Inflammatory macrophage (primary cell): ENCODE measurements around the gene TMEM125.

Experiments used
- DNase-seq, 2 donors: peaks; one replicate each; pipeline ENCODE4 v3.0.0-alpha.2; 2020 to 2022
- total RNA-seq, 18 experiments: gene quantifications; one replicate each; lab custom pipeline; 2026; ENCODE audit warnings: mixed read lengths in 6 of 18, inconsistent platforms in 2 of 18; lab: John Stamatoyannopoulos, UW

The TMEM125 gene
- 0 to 0.08 (median 0) reads per million in 18 experiments for total RNA-seq

DNA sequence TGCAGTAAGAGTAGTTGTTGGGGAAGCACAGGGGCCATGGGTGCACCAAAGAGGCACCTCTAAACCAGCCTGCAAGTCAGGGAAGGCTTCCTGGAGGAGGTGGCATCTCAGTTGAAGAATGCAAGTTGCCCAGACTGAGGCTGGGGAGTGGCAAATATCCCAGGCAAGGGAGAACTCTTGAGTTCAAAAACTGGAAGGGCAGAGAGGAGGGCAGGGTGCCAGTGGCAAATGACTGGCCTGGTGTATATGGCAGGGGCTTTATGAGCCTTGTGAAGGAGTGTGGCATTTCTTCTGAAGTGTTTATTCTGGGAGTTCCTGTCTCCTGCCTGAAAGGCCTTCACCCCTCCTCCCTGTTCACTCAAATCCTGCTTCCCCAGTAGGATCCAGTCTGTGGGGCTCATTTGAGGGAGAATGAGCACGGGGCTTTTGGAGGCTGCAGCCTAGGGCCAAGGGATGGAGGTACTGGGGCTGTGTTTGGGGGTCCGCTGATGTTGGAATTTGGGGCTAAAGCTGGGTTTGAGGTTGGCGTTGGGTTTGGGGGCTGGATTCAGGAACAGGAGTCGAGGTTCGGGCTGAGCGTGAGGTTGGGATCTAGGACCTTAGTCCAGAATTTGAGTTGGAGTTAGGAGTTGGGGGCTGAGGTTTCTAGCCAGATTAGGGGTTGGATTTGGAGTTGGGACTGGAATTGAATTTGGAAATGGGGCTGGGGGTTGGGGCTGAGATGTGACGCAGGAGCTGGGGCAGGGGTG is at the start of gene TMEM125:
TSS of gene TMEM125 (plus strand) at position 357 of the 749 bp plus-strand sequence. CDS start 2,740 bp downstream, outside the sequence.
- DNase-seq: no peak

DNA sequence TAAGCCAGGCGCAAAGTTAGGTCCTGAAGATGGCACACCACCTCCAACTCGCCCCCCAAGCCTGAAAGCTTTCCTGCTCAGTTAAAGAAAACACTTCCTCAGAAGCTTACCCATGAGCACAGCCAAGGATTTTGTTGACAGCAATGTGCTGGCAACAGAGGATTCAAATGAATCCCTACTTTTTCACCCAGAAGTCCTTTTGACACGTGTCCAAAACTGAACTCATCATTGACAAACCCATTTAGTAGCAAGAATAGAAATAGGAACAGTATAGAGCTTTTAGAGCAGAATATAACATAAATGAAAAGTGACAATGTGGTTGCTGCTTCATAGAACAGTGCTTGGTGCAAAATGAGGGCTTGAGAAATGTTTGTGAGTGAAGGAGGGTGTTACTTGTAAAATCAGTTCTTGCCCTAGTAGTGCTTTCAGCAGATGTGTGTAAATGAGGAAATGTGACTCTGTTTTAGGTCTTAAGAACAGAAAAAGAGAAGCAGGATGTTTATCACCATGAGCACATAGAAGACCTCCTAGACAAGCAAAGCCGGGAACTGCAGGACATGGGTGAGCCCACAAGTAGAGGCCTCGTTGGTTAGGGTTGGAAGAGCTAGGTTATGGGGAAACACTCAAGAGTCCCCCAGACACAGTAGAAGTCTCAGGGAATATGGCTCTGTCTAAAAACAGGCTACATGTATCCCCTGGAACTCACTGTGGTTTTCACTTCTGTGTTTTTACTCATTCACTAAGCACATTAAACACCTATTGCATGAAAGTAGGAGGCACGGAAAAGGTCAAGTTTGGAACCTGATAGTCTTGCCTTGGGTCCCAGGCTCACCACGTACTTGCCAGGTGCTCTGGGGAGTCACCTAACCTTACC is 48.6 kb upstream of the TMEM125 start:
- DNase-seq: peak; percentile 42 to 53

DNA sequence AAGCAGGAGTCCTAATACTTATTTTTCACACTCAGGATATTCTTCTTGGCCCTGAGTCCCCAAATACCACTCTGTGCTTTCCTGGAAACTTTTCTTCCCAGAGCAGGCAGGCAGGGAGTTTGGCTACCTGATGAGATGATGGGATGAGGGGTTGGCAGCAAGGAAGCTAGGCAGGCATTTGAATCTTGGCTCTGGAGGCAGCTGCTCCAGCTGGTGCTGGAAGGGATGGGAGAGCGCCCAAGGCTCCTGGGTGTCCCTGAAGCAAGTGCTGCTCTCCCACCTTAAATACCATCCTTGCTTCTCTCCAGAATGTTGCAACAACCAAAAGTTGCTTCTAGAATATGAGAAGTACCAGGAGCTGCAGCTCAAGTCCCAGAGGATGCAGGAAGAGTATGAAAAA is 48.0 kb upstream of the TMEM125 start:
- DNase-seq: no peak

DNA sequence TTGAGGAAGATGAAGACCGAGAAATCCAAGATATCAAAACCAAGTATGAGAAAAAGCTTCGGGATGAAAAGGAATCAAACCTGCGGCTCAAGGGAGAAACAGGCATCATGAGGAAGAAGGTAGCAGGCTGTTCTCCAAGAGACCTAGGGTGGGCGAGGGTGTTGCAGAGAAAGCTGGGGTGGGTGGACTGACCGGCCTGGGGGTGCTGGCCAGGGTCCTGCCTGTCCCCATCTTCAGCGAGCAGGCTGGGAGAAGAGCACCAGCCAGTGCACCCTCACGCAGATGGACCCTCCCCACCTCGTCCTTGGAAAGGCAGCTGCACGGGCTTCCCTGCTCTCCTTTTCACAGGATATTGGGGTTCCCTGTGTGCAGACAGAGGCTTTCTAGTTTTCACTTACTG is 46.9 kb upstream of the TMEM125 start:
- no peak for DNase-seq

DNA sequence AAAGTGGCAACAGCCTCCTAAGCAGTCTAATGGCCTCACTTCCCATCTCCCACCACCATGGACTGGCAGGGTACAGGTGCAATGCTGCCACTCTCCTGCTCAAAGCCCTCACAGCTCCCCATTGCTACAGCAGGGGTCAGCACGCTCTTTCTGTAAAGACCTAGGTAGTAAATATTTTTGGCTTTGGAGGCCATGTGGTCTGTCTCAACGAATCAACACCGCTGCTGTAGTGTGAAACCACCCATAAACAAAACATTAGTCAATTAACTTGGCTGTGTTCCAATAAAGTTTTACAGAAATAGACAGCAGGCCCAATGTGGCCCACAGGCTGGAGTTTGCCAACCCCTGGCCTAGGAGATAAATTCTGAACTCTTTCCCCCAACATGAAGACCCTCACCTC is 44.6 kb upstream of the TMEM125 start:
- DNase-seq: no peak

DNA sequence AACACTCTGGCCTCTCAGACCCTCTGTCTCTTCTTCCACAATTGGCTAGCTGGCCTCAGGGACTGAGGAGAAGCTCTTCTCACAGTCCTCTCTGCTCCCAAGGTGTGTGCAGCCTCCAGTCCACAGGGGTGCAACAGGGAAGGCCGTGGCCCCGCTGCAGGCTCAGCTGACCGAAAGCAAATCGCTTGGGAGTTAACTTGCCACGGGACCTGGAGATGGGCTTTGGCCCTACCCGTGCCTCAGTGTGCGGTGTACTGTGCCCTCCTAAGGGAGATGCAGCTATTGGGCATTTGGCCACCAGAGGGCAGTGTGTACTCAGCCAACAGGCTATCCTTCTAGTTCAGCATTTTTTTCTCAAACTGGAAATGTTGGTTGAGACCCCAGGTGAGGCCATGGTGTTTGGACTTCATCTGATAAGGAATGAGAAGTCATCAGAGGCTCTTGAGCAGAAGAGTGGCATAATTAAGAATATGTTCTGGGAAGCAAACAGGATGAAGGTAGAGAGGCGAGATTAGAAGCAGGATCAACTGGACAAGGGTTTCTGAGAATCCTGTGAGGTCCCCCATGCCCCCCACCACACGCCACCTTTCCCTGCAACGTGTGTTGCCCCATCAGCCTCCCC is 42.5 kb upstream of the TMEM125 start:
- peak; percentile 72 to 79 for DNase-seq

DNA sequence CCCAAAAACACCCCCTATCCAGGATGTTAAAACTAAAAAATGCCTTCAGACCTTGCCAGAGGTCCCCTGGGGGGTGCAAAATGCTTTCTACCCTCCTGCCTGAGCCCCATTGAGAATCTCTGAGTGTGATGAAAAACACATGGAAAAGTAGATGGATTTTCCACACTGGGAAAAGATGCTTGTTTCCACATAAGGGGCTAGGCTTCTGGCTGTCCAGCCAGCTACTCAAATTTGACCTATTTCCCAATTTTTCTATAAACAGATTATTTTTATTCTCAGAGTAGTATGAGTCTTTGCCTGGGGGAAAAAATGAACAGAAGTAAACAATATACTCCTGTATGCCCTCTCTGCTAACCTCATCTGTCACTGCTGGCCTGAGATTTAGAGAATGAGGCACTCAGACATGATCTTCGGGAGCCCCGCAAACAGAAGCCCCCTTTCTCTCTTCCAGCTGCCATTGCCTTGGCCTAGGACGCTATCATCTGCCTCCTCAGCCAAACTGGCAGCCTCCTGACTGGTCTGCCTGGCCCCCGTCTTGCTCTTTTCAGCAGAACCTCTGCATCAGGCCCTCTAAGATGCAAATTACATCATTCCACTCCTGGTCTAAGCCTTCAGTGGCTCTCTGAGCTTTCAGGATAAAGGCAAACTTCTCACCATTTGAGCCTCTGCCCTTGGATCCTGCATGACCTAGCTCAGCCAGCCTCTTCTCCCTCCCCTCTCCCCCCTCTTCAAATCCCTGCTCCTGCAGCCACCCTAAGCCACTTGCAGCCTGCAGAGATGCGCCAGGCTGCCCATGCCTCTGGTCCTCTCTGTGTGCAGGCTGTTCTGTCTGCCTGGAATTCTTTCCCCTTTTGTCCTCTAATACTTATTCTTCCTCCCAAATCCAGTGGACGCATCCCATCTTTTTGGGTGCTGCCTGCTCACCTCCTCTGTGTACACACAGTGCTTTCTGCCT is 39.7 kb upstream of the TMEM125 start:
- DNase-seq: no peak

DNA sequence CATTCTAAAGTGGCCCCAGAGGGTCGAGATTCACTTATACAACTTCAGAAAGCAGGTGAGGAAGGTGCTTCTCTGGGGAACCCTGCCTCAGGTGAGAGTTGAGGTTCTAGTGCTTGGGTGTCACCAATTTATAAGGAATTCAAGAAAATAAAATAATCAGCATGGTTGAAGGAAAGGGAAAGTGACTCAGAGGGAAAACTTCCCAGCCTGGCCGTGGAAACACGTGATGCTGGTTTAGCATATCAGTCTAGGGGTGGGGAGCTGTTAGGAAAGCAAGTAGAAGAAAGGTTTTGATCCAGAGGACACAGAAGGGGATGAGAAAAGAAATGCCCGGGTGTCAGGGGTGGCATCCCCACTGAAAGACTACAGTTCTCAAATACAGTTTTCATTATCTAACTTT is 37.7 kb upstream of the TMEM125 start:
- DNase-seq: no peak

DNA sequence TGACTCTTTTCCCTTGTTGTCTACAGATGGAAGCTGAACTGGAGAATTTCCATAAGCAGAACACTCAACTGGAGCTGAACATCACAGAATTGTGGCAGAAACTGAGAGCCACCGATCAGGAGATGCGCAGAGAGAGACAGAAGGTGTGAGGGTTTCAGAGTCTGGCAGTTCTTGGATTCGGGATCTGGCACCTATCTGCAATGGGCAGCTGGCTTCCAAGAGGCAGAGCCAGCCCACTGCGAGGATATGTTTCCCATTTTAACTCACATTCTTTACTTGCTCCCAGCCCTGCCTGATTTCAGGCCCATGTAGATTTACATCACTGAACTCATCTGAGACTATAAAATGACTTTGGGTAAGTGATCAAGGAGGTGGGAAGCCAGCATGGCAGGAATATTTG is 37.3 kb upstream of the TMEM125 start:
- no peak for DNase-seq

DNA sequence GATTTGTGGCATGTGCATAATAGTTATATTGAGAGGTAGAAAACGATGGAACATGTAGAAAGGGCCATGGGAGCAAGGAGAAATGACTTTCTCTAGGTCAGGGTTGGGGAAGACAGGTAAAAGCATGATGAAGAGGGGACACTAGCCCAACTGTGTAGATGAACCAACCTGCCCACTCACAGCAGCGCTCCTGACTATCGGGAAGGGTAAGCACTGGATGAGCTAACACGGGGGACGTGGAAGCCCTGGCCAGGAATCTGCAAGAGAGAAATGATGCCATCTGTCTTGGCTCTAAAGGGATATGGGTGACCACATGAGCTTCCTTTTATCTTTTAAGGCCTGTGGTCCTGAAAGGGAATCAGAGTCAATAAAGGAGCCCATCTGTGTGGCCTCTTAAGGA is 36.2 kb upstream of the TMEM125 start:
- no peak for DNase-seq

DNA sequence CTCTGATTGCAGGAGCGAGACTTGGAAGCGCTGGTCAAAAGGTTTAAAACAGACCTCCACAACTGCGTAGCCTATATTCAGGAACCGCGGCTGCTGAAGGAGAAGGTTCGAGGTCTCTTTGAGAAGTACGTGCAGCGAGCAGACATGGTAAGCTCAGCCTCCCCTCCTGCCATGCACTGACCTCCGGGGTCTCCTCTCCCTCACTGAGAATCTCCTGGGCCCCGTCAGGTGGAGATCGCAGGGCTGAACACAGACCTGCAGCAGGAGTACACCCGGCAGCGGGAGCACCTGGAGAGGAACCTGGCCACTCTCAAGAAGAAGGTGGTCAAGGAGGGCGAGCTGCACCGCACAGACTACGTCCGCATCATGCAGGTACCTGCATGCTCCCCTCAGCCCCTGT is 35.5 kb upstream of the TMEM125 start:
- DNase-seq: no peak

DNA sequence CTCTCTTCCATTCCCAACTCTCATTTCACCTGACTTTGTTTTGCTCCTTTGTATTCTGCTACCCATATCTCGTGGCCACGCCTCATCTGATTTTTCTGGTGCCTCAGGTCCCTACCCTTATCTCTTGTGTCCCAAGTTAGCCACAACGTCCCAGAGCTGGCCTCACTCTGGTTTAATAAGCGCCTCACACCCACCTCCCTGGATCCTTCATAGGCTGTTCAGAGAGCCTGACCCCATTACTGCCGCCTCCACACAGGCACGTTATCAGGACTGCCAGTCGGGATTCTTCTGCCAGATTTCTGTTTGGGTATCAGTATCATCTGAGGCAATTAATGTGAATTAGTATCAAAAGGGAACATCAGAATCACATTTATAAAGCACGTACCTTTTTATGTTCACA is 34.7 kb upstream of the TMEM125 start:
- no peak for DNase-seq

DNA sequence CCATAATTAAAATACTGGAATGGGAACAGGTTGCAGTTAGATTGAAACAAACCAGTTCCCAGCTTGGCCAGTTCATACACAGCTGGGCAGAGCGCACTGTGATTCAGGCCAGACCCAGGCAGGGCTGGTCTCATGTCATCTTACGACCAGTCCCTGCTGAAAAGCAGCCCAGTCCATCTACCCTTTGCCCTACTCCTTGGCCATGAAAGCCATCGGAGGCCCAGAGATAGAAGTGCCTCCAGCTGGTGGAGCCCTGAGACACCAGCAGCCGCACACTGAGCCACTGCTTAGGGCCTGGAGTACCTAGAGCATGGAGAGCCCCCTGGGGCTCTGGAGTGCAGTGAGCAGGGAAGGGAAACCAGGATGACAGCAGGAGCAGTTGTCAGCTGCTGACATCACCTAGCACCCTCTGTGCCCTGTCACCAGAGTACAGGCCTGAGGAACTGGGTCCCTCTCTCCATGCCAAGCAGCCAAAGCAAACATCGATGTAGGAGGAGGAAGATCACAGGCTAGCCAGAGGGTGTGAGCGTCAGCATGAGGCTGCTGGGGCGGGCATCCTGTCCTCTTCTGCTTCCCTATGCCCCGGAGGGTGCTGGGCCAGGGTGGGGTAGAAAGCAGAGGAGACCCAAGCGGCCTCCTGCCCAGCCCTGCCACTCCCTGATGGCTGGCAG is 34.2 kb upstream of the TMEM125 start:
- peak; percentile 25 to 58 for DNase-seq

DNA sequence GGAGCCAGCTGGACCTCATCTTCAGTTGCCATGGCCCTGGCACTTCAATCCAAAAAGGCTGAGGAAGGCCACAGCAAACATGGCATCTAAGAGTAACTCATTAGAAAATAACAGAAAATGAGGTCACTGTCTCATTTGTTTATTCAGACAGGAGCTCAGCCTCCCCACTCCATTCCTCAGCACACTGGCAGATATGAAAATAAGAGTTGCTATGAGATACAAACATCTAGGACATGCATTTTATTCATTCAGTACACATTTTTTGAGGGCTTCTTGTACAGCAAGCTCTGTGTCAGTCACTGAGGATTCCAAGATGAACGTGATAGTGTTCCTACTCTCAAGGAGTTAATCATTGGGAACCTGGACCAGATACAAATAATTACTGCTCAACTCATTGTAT is 32.7 kb upstream of the TMEM125 start:
- no peak for DNase-seq

DNA sequence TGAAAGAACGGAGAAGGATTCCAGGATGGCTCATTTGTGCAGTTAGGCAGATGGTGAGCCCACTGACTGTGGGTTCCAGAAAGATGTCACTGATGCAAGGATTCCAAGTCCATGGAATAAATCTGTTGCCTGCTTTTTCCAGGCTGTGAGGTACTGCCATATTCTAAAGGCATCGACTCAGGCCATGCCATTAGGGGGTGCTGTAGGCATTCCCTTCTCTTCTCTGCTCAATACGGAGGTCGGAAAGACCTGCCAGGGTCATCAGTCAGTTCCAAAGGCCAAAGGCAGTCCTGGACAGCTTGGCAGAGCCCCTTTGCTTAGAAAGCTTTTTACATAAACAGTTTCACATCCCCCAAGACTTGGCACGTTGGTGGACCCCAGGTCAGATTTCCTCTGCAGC is 31.7 kb upstream of the TMEM125 start:
- peak; percentile 73 to 79 for DNase-seq

DNA sequence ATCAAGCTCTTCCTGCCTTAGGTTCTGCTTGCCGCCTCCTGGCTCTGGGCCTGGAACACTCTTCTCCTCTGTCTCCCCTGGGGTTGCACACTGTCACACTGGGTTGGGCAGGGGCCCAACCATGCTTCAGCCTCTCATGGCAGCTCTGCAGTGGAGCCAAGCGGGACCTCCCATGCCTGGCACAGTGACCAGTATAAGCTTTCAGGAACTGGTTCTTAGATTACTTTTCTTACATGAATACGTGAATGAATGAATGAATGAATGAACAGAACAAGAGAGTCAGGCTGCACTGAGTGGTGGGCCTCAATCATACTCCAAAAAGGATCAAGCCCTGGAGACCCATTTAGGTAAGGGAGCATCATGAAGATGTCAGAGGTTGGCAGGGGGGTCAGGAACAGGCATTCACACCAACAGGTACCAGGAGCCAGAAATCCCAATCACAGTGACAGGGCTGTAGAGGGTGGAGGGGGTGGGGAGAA is 30.8 kb upstream of the TMEM125 start:
- DNase-seq: no peak

DNA sequence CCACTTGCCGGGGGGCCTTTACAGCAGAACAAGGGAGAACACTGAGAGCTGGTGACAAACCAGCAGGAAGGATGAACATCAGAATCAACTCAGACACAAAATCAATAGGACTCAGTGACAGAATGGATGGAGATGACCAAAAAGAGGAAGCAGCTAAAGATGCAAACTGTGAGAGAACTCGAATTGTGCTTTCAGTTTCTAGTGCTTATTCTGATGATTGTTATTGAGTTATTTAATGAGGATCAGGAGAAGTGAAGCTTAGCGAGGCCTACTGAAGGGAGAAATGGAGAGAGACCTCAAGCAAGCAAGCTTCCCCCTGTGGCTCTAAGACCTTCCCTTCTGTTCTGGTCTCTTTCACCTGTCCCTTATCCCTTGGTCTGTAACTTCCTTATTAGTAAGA is 30.3 kb upstream of the TMEM125 start:
- DNase-seq: peak; percentile 26 to 36

DNA sequence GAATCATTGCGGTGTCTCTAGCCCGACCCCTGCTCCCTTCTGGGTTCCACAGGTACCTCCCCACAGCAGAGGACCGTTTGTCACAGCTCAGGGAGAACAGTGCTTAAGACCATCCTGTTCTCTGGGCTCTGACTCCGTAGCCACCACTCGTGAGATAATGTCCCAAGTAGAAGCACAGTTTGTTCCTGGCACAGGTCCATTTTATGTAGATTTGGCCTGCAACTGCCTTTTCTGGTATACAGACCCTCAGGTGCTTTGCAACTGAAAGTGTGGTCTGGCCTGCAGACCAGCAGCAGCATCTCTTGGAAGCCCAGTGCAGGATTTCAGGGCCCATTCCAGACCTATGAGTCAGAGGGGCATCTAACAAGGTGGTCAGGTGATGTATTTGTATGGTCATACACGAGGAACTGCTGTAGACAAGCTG is 28.4 kb upstream of the TMEM125 start:
- DNase-seq: no peak

DNA sequence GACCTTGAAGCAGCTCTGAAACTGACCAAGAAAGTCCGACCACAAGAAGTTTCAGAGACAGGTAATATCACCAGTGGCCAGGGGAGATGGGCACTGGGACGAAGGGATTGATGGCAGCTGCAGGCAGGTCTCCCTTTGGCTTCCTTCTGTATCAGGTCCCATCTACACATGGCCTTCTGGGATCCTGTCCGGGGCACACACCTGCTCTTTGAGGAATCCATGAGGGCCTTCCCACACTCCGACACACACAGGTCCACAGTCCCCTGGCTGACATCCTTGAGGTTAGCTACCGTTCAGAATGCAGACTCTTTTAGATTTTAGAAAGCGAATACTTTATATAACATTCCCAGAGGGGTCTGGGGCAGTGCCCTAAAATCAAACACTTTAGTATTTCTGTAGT is 26.5 kb upstream of the TMEM125 start:
- no peak for DNase-seq

DNA sequence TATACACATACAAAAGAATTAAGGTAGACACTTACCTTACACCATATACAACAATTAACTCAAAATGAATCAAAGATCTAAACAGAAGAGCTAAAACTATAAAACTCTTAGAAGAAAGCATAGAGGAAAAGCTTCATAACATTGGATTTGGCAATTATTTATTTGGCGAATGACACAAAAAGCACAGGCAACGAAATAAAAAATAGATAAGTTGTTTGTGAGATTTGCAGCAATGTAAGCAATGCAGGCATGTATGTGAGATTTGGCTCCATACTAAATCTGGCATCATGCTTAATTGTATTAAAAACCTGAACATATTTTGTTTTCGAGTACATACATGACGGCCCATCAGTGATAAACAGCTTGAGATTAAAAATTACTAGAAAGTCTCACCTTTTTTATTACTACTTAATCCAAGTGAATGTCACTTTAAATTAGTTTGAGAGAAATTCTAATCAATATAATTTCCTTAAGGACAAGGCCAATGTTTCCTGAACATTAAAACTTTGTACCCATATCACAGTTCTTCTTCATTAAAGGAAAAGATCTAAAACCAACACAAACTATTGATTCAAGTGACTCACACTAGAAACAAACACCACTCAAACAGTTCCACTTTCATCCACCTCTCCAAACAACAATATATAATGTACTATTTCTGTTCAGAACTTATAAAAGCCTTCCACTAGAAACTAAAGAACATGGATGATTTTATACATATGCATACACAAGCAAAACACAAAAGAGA is 23.1 kb upstream of the TMEM125 start:
- DNase-seq: no peak
